HepG2 (cell line): ENCODE results near the gene SASS6. TPM values are rescaled to one million over a fixed set of nuclear protein-coding genes. Genes with fewer than 3 reads are reported as not detected.

Experiments used
- ATAC-seq: fragments of 200-7000 bp; cut with Tn5 transposase; 3 replicates; pipeline ENCODE4 v1.9.1; 2020; ENCODE audit warnings: mild to moderate bottlenecking, moderate library complexity
- BruUV-seq: library from RNA; stranded (reverse); fragments of 400-500 nt; replicated peaks from 2 replicates; lab custom pipeline; 2021; lab: Mats Ljungman, UMichigan
- CTCF ChIA-PET: fragments of 300-600 bp; formaldehyde crosslinking; extraction: SDS; loops from one replicate; lab custom pipeline; 2021; ENCODE audit warnings: low total read pairs, inconsistent platforms, low intra/inter-chr PET ratio; lab: Yijun Ruan, JAX
- POLR2A ChIA-PET: fragments of 350-600 bp; sonication (Branson Sonifier 250); formaldehyde crosslinking; loops from one replicate; lab custom pipeline; 2020; ENCODE audit warnings: antibody characterized with exemption, inconsistent platforms; lab: Yijun Ruan, JAX
- DNase-seq: peaks from one replicate; pipeline ENCODE4 v3.0.0-alpha.2; 2015; ENCODE audit warnings: low spot score
- FAIRE-seq: peaks from 3 replicates; lab custom pipeline; 2011; peaks lifted over from hg19 to GRCh38; lab: Jason Lieb, UNC
- H2AFZ ChIP-seq: one replicate; pipeline ENCODE4 v1.6.1; 2011; ENCODE audit warnings: low read length, inconsistent platforms
- H3K27ac ChIP-seq: fragments of 300-600 bp; 3 replicates; pipeline ENCODE4 v1.8.0; 2011; ENCODE audit warnings: mixed run types, mild to moderate bottlenecking, mixed read lengths, low read length, inconsistent platforms; ENCODE audit not compliant: insufficient read depth; ENCODE audit errors: extremely low read length
- H3K27me3 ChIP-seq, 2 experiments: fragments of 200-600 bp in 1 of 2; 2 replicates in 1 of 2; 3 replicates in 1 of 2; pipeline versions ENCODE4 v1.6.0 to v1.8.0; 2011; ENCODE audit warnings: low read length in 2 of 2, mild to moderate bottlenecking in 2 of 2, moderate library complexity in 2 of 2, inconsistent platforms in 1 of 2; ENCODE audit not compliant: insufficient read depth in 2 of 2, control insufficient read depth in 1 of 2
- H3K36me3 ChIP-seq, 2 experiments: fragments of 200-600 bp in 1 of 2; replicated peaks in 1 of 2; 2 replicates in 1 of 2; 3 replicates in 1 of 2; pipeline versions ENCODE4 v1.5.1 to v1.8.0; 2011; ENCODE audit warnings: low read length in 2 of 2, inconsistent platforms in 1 of 2; ENCODE audit not compliant: insufficient read depth in 2 of 2, control insufficient read depth in 1 of 2
- H3K4me1 ChIP-seq: 2 replicates; pipeline ENCODE4 v1.5.1; 2012; ENCODE audit warnings: low read length, inconsistent platforms; ENCODE audit not compliant: insufficient read depth
- H3K4me2 ChIP-seq: 2 replicates; pipeline ENCODE4 v1.6.0; 2011; ENCODE audit warnings: low read depth, low read length, inconsistent platforms
- H3K4me3 ChIP-seq, 3 experiments: fragments of 200-600 bp in 1 of 3; sonication (generic), shearing (Covaris generic) in 1 of 3; replicated peaks in 1 of 3; 2 replicates each; pipeline ENCODE4 v1.5.1; 2011 to 2016; ENCODE audit warnings: low read length in 3 of 3, inconsistent platforms in 2 of 3, low read depth in 2 of 3, mild to moderate bottlenecking in 2 of 3, control low read depth in 1 of 3, mixed read lengths in 1 of 3; ENCODE audit not compliant: insufficient read depth in 1 of 3
- H3K79me2 ChIP-seq: one replicate; pipeline ENCODE4 v1.6.1; 2011; ENCODE audit warnings: low read length, inconsistent platforms; ENCODE audit not compliant: insufficient read depth
- H3K9ac ChIP-seq: 2 replicates; pipeline ENCODE4 v1.6.0; 2011; ENCODE audit warnings: mild to moderate bottlenecking, low read depth, low read length, inconsistent platforms; ENCODE audit not compliant: insufficient read depth
- H3K9me3 ChIP-seq: 2 replicates; pipeline ENCODE4 v1.5.1; 2012; ENCODE audit warnings: mild to moderate bottlenecking, low read length
- H4K20me1 ChIP-seq: 2 replicates; pipeline ENCODE4 v1.6.0; 2011; ENCODE audit warnings: inconsistent platforms, mild to moderate bottlenecking, low read length, moderate library complexity; ENCODE audit not compliant: insufficient read depth
- ASH2L ChIP-seq: fragments of 300-600, 200-600 bp; sonication (generic); IDR thresholded peaks from 2 replicates; pipeline ENCODE4 v1.7.0; 2017; ENCODE audit warnings: low read depth, mild to moderate bottlenecking, moderate library complexity, mixed read lengths, low read length; ENCODE audit not compliant: insufficient read length
- GATA4 ChIP-seq: sonication (generic); IDR thresholded peaks from 2 replicates; pipeline ENCODE4 v1.6.1; 2016; ENCODE audit warnings: antibody characterized with exemption, low read depth, borderline replicate concordance
- HDAC6 ChIP-seq: fragments of 200-600 bp; sonication (generic); IDR thresholded peaks from 2 replicates; pipeline ENCODE4 v1.7.0; 2017; ENCODE audit warnings: mild to moderate bottlenecking, antibody characterized with exemption, low read length, low read depth
- HOXD1 ChIP-seq: sonication (generic); formaldehyde crosslinking; IDR thresholded peaks from 2 replicates; pipeline ENCODE4 v1.5.0; 2020; ENCODE audit warnings: missing genetic modification reagents
- MED8 ChIP-seq: sonication (generic); formaldehyde crosslinking; IDR thresholded peaks from 2 replicates; pipeline ENCODE4 v1.8.1; 2023; ENCODE audit warnings: mild to moderate bottlenecking, missing genetic modification reagents; ENCODE audit not compliant: insufficient replicate concordance
- PATZ1 ChIP-seq: sonication (generic); formaldehyde crosslinking; IDR thresholded peaks from 2 replicates; pipeline ENCODE4 v1.4.0; 2020; ENCODE audit warnings: missing genetic modification reagents
- RERE ChIP-seq: IDR thresholded peaks from 2 replicates; pipeline ENCODE4 v1.6.1; 2016; ENCODE audit warnings: low read depth, missing genetic modification reagents, missing compliant biosample characterization
- SMAD9 ChIP-seq: sonication (generic); formaldehyde crosslinking; IDR thresholded peaks from 2 replicates; pipeline ENCODE4 v1.5.1; 2020; ENCODE audit warnings: mild to moderate bottlenecking, missing genetic modification reagents
- ZNF510 ChIP-seq: sonication (generic); formaldehyde crosslinking; IDR thresholded peaks from 2 replicates; pipeline ENCODE4 v1.4.0; 2020; ENCODE audit warnings: low read depth, mild to moderate bottlenecking, missing genetic modification reagents
- ZNF549 ChIP-seq: sonication (generic); formaldehyde crosslinking; IDR thresholded peaks from 2 replicates; pipeline ENCODE4 v1.5.0; 2020; ENCODE audit warnings: missing genetic modification reagents
- ZNF704 ChIP-seq: sonication (generic); formaldehyde crosslinking; IDR thresholded peaks from 2 replicates; pipeline ENCODE4 v1.8.1; 2023; ENCODE audit warnings: mild to moderate bottlenecking, inconsistent platforms, moderate library complexity, missing genetic modification reagents, borderline replicate concordance
- ZNF772 ChIP-seq: sonication (generic); formaldehyde crosslinking; IDR thresholded peaks from 2 replicates; pipeline ENCODE4 v1.5.0; 2020; ENCODE audit warnings: mild to moderate bottlenecking, missing genetic modification reagents
- in situ Hi-C: cut with HindIII; loops from 2 replicates; pipeline ENCODE4 v1.10.0; 2017; ENCODE audit warnings: low pct_unique_long_range_greater_than_20kb; ENCODE audit not compliant: extremely low pct_ligation_motif_present
- intact Hi-C: fragments of 100-400 bp; cut with micrococcal nuclease; formaldehyde crosslinking; loops from one replicate; pipeline ENCODE4 v1.10.0; 2022; ENCODE audit not compliant: unreplicated experiment
- polyA plus RNA-seq, 8 experiments: library from polyadenylated mRNA; depleted of rRNA in 3 of 8; stranded (reverse) in 7 of 8; unstranded in 1 of 8; fragments of >200 nt; fragmentation: Illumina TruSeq in 4 of 8; extraction: Trizol in 4 of 8; gene quantifications; 2 replicates each; pipeline versions ENCODE4 v1.2.1 to v1.2.3, GENCODE V29; 2011 to 2016; ENCODE audit warnings: low read depth in 4 of 8, missing spikeins in 1 of 8, mixed read lengths in 1 of 8; ENCODE audit not compliant: insufficient read depth in 1 of 8
- total RNA-seq, 5 experiments: library from RNA; depleted of rRNA; stranded (reverse); fragments of >200 nt; fragmentation: Illumina TruSeq; extraction: Trizol; gene quantifications; 2 replicates each; pipeline ENCODE4 v1.2.3, GENCODE V29; 2016; ENCODE audit warnings: low read depth in 1 of 5
- TF ChIP-seq, protein P1 (sequence below): sonication (generic); formaldehyde crosslinking; IDR thresholded peaks from 2 replicates; pipeline ENCODE4 v1.5.0; 2020; ENCODE audit warnings: missing genetic modification reagents

The SASS6 gene
- total and polyA plus RNA-seq, 2 of the 13 experiments (the other 11 are each of a cell fraction or from before 2014, with no cell fraction given): 2.3 to 10.7 TPM

GRCh38 chr1:100164216-100164615, 31.5 kb upstream of the SASS6 start (continued):
- no peak for TF ChIP-seq ZNF704 (CRISPR knock-in tag)
- TF ChIP-seq ZNF549 (CRISPR knock-in tag): no peak
- no peak for TF ChIP-seq ZNF772 (CRISPR knock-in tag)

GRCh38 chr1:100162881-100163280, 30.2 kb upstream of the SASS6 start:
- Histone ChIP-seq H3K9ac (no peak overlapping the region), H3K27me3 (no peaks in the 10 kb centered on the region), H3K4me3 (no peak overlapping the region), H3K9me3 (no peaks in the 10 kb centered on the region), H3K4me2 (no peak overlapping the region), H2AFZ (no peak overlapping the region), H3K79me2 (no peaks in the 10 kb centered on the region), H3K36me3 (no peaks in the 10 kb centered on the region), H3K27ac (no peak overlapping the region), H3K4me1 (no peaks in the 10 kb centered on the region), H4K20me1 (no peaks in the 10 kb centered on the region)
- no peak for DNase-seq
- no peak for FAIRE-seq
- POLR2A ChIA-PET: no interaction called here
- BruUV-seq: no TSS peak
- ATAC-seq: no peak
- intact Hi-C loops (no loop called here), in situ Hi-C loops (no loop called here)
- CTCF ChIA-PET: no interaction called here
- no peak for TF ChIP-seq PATZ1 (CRISPR knock-in tag)
- no peak for TF ChIP-seq MED8 (CRISPR knock-in tag)
- no peak for TF ChIP-seq HOXD1
- TF ChIP-seq ZNF510 (CRISPR knock-in tag): no peak
- TF ChIP-seq, protein P1, sequence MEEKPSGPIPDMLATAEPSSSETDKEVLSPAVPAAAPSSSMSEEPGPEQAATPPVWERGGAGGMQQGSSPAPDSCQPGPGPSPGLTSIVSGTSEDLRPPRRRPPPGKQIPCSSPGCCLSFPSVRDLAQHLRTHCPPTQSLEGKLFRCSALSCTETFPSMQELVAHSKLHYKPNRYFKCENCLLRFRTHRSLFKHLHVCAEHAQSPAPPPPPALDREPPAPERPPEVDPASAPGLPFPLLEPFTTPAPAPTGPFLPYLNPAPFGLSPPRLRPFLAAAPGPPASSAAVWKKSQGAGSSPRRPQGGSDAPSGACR (CRISPR knock-in tag): no peak
- no peak for TF ChIP-seq ASH2L
- no peak for TF ChIP-seq RERE (CRISPR knock-in tag)
- no peak for TF ChIP-seq SMAD9 (CRISPR knock-in tag)
- no peak for TF ChIP-seq HDAC6
- TF ChIP-seq GATA4: no peak
